ENCODE measurements around the gene RPL37.
"Not testable (repeated sequence)": the region's sequence is repeated elsewhere in the genome, so short reads cannot be mapped to it uniquely, and the experiment has no call there.

The RPL37 gene

DNA sequence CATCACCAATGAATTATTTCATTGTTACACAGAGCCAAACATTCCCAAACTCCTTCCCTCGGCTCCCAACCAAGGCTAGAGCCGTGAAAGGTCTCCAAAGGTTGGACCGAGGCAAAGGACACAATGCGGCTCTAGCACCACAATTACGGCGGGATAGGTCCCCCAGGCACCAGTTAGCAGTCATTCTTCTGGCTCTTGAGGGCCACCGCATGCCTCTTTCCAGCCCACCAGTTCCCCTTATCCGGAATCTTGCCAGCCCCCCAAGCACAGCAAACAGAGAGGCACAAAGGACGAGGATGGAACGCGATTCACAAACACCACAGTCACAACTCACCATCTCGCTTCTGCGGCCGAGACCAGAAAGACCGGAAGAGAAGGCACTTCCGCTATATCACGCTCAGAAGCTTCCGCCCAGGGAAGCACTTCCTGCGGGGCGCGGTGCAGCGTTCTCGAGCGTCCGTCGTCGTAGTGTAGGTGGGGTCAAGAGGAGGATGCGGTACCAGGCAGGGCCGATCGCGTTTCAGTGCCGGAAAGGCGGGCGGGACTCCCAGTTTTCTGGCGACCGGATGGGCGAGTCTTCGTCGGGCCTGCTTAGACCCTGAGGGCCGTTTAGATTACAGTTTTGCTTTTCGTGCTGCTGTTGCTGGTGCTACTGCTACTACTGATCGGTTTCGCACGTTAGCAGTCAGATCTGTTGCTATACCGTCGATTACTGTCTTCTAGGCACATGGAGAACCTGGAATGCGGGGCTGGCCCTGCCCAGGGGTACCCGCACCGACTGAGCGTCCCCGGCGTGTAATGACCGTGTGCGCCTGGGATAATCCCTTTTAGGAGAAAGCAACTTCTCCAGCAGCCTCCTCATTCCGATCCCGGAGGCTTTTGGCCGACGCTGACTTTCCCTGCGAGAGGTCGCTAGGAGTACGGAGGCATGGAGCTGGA lies at the start of gene RPL37:
Gene RPL37, minus strand, starts transcription at position 374 of the 939 bp plus-strand sequence. Its CDS starts 37 bp downstream, at position 337.
- DNase-seq (ENCODE audit: low read depth, low spot score): peak; percentile 80

DNA sequence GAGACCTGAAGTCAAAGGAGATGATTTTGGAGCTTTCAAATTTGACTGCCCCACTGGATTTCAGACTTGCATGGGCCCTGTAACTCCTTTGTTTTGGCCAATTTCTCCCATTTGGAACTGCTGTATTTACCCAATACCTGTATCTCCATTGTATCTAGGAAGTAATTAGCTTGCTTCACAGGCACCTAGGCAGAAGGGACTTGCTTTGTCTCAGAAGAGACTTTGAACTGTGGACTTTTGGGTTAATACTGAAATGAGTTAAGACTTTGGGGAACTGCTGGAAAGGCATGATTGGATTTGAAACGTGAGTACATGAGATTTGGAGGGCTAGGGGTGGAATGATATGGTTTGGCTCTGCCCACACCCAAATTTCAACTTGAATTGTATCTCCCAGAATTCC lies 48.0 kb upstream of the RPL37 start:
- DNase-seq (ENCODE audit: low read depth, low spot score): not testable (repeated sequence)

DNA sequence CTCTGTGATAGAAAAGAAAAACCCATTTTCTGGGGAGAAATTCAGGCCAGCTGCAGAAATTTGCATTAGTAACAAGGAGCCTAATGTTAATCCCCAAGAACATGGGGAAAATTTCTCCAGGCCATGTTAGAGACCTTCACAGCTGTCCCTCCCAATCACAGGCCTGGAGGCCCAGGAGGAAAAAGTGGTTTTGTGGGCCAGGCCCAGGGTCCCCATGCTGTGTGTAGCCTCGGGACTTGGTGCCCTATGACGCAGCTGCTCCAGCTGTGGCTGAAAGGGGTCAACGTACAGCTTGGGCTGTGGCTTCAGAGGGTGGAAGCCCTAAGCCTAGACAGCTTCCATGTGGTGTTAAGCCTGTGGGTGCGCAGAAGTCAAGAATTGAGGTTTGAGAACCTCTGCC lies 47.3 kb upstream of the RPL37 start:
- no peak for DNase-seq (ENCODE audit: low read depth, low spot score)

- DNase-seq (ENCODE audit: low read depth, low spot score): no peak
These were observed 44.3 kb upstream of the RPL37 start for GRCh38 chr5:40879163-40879942.

GRCh38 chr5:40877371-40877988 lies 42.5 kb upstream of the RPL37 start:
- DNase-seq (ENCODE audit: low read depth, low spot score): no peak

- no peak for DNase-seq (ENCODE audit: low read depth, low spot score)
These were observed 40.9 kb upstream of the RPL37 start for GRCh38 chr5:40875958-40876357.

DNA sequence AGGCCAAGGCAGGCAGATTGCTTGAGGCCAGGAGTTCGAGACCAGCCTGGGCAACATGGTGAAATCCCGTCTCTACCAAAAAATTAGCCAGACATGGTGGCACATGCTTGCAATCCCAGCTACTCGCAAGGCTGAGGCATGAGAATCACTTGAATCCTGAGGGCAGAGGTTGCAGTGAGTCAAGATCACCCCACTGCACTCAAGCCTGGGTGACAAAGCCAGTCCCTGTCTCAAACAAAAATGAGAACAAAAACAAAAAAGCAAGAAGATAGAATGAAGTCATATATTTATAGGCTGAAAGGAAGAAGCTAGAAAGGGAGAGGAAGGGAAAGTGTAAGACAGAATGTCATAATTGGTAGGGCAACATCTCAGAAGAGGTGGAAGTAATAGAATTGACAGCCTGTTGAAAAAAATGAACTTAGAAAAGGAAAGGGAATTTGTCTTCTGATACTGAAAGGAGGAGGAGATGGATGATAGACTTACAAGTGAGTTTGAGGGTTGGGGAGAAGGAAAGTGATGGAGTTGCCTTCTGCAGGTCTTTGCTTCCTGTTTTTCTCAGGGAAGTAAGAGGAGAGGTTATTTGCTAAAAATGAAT lies 38.4 kb upstream of the RPL37 start:
- no peak for DNase-seq (ENCODE audit: low read depth, low spot score)

GRCh38 chr5:40872253-40872652 lies 37.2 kb upstream of the RPL37 start:
- DNase-seq (ENCODE audit: low read depth, low spot score): not testable (repeated sequence)

GRCh38 chr5:40871177-40871576 lies 36.2 kb upstream of the RPL37 start:
- DNase-seq (ENCODE audit: low read depth, low spot score): no peak

- DNase-seq (ENCODE audit: low read depth, low spot score): no peak
These were observed 34.4 kb upstream of the RPL37 start for GRCh38 chr5:40869384-40869783.

- DNase-seq (ENCODE audit: low read depth, low spot score): no peak
These were observed 31.8 kb upstream of the RPL37 start for GRCh38 chr5:40866844-40867243.

DNA sequence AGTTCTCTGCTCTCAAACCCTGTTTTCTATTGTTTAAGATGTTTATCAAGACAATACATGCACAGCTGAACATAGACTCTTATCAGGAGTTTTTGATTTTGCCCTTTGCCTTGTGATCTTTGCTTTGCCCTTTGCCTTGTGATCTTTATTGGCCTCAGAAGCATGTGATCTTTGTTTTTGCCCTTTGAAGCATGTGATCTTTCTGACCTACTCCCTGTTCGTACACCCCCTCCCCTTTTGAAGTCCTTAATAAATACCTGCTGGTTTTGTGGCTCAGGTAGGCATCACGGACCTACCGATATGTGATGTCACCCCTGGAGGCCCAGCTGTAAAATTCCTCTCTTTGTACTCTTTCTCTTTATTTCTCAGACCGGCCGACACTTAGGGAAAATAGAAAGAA lies 30.0 kb upstream of the RPL37 start:
- DNase-seq (ENCODE audit: low read depth, low spot score): not testable (repeated sequence)

GRCh38 chr5:40860711-40861110 lies 25.7 kb upstream of the RPL37 start:
- DNase-seq (ENCODE audit: low read depth, low spot score): no peak

DNA sequence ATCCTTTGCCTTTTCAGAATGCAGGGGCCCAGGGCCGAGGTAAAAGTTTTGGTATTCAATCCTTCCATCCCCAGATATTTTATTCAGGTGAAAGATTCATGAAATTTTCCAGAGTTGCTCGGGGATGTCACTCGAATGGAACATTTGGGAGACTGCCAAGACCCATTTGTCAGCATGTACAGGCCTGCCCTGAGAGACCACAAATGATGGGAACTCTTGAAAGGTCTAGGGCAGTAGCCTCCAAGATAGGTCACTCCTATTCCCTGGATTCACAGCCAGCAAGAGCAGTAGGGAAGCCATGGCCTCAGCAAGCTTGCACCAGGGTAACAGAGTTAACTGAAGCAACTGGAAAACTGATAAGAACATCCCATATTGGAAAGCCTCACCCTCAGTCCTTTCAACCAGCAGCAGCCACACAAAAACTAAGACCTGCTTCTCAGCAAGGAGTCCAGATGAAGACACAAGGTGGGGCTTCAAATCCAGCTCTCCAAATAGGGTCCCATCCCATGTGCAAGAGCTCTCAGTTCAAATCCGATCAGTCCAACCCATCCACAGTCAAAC lies 18.7 kb upstream of the RPL37 start:
- no peak for DNase-seq (ENCODE audit: low read depth, low spot score)

DNA sequence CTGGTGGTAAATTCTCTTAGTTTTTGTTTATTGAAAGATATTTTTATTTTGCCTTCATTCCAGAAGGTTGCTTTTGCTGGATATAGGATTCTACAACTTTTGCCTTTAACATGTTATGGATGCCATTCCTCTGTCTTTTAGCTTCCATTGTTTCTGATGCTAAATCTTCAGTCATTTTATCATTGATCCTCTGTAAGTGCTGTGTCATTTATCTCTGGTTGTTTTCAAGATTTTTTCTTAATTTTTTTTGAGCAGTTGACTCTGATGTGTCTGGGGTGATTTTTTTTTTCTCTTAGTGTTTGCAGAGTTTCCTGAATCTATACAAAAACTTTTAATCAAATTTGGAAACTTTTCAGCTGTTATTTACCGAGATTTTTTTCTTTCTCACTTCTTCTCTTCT lies 12.5 kb upstream of the RPL37 start:
- no peak for DNase-seq (ENCODE audit: low read depth, low spot score)

- DNase-seq (ENCODE audit: low read depth, low spot score): no peak
These were observed 11.3 kb upstream of the RPL37 start for GRCh38 chr5:40846371-40846770.

DNA sequence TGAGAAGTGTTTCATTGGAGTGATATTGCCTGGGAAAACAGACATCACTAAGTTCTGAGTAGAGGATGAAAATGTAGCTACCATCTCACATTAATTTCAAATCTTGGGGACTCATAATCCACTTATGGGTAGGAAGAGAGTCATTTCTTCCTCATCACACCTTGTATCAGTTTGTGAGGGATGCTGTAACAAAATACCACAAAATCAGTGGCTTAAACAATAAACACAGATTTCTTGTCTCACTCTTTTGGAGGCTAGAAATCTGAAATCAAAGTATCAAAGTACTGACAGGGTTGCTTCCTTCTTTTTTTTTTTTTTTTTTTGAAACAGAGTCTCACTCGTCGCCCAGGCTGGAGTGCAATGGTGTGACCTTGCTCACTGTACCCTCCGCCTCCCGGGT lies 9.5 kb upstream of the RPL37 start:
- DNase-seq (ENCODE audit: low read depth, low spot score): no peak

GRCh38 chr5:40842351-40842750 lies 7.3 kb upstream of the RPL37 start:
- no peak for DNase-seq (ENCODE audit: low read depth, low spot score)

DNA sequence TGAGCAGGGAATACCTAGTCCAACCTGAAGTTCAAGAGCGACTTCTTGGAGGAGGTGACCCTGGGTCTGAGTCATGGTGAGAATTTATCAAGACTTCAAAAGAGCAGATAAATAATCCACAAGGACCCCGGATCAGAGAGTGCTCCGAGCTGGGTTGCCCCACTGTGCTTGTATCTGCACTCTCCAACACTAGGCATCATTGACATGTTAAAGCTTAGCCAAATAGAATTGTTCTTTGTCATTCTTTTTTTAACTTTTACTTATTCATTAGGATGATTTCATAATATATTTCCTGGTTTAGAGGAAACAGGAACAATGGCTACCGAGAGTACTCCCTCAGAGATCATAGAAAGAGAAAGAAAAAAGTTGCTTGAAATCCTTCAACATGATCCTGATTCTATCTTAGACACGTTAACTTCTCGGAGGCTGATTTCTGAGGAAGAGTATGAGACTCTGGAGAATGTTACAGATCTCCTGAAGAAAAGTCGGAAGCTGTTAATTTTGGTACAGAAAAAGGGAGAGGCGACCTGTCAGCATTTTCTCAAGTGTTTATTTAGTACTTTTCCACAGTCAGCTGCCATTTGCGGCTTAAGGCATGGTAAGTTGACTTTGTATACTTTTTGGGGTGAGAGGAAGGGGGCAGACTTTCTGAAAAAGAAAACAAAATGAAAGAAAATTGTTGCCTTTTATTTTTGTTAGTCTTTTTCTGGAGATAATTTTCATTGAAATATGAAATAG lies 6.2 kb upstream of the RPL37 start, which contains the start of gene CARD6:
Gene CARD6, plus strand, starts transcription at position 300 of the 738 bp plus-strand sequence. Its CDS starts 16 bp downstream, at position 316.
- no peak for DNase-seq (ENCODE audit: low read depth, low spot score)

GRCh38 chr5:40838086-40838485 lies 3.1 kb upstream of the RPL37 start:
- no peak for DNase-seq (ENCODE audit: low read depth, low spot score)

Data from activated naive CD8-positive, alpha-beta T cell treated with anti-CD3 and anti-CD28 coated beads, Interleukin-2, amount 50 U/mL, for 16 hours (primary cell).